Natural killer cell (primary cell): ENCODE measurements around the gene ZNF3. TPM values are rescaled to one million over a fixed set of nuclear protein-coding genes. Genes with fewer than 3 reads are reported as not detected.

Source experiments
- ATAC-seq, 3 donors: fragments of 150-1000 bp in 2 of 3; fragments of 200-7000 bp in 1 of 3; cut with Tn5 transposase; 1 replicate in 1 of 3; 2 replicates in 2 of 3; pipeline ENCODE4 v1.10.0; 2021; ENCODE audit warnings: mild to moderate bottlenecking in 2 of 3, moderate library complexity in 2 of 3
- DNase-seq, 2 donors: peaks; one replicate each; pipeline versions ENCODE4 v3.0.0 to v3.0.0-alpha.2; 2013 to 2021; ENCODE audit warnings: mixed read lengths in 1 of 2
- H3K27ac ChIP-seq: one replicate; pipeline ENCODE4 v1.5.1; 2013; ENCODE audit warnings: mild to moderate bottlenecking, low read length
- H3K27me3 ChIP-seq: one replicate; pipeline ENCODE4 v1.6.1; 2013; ENCODE audit warnings: low read length; ENCODE audit not compliant: control insufficient read depth, insufficient read depth
- H3K36me3 ChIP-seq: one replicate; pipeline ENCODE4 v1.6.1; 2013; ENCODE audit warnings: low read length; ENCODE audit not compliant: control insufficient read depth, insufficient read depth
- H3K4me1 ChIP-seq: one replicate; pipeline ENCODE4 v1.6.1; 2013; ENCODE audit warnings: low read length; ENCODE audit not compliant: control insufficient read depth, insufficient read depth
- H3K4me3 ChIP-seq: one replicate; pipeline ENCODE4 v1.5.1; 2013; ENCODE audit warnings: low read length
- H3K9me3 ChIP-seq: one replicate; pipeline ENCODE4 v1.6.1; 2013; ENCODE audit warnings: low read length; ENCODE audit not compliant: control insufficient read depth, insufficient read depth
- H3K27ac Mint-ChIP-seq, 2 donors: one replicate each; pipeline ENCODE4 v1.8.0; 2022; ENCODE audit warnings: mild to moderate bottlenecking in 2 of 2, mixed read lengths in 2 of 2, moderate library complexity in 1 of 2
- H3K27me3 Mint-ChIP-seq, 2 donors: one replicate each; pipeline ENCODE4 v1.8.0; 2022; ENCODE audit warnings: low read depth in 2 of 2, mixed read lengths in 2 of 2
- H3K36me3 Mint-ChIP-seq: one replicate; pipeline ENCODE4 v1.8.0; 2022; ENCODE audit warnings: mixed read lengths
- H3K4me1 Mint-ChIP-seq, 2 donors: one replicate each; pipeline ENCODE4 v1.8.0; 2022; ENCODE audit warnings: mixed read lengths in 2 of 2
- H3K4me3 Mint-ChIP-seq: one replicate; pipeline ENCODE4 v1.8.0; 2022; ENCODE audit warnings: mild to moderate bottlenecking, moderate library complexity, mixed read lengths
- H3K9me3 Mint-ChIP-seq, 2 donors: one replicate each; pipeline ENCODE4 v1.8.0; 2022; ENCODE audit warnings: mixed read lengths in 2 of 2
- CTCF ChIP-seq: fragments of 200-600 bp; IDR thresholded peaks from one replicate; pipeline ENCODE4 v1.8.0; 2022; ENCODE audit warnings: antibody characterized with exemption
- WGBS: methylation state at CpG from one replicate; pipeline ENCODE4 v1.1.7; 2013; ENCODE audit warnings: missing lambda C conversion rate; ENCODE audit not compliant: insufficient coverage; 5-methylcytosine and 5-hydroxymethylcytosine counted together
- intact Hi-C: fragments of 100-400 bp; cut with micrococcal nuclease; formaldehyde crosslinking; loops from one replicate; pipeline ENCODE4 v1.14.2; 2022
- total RNA-seq, 4 donors: library from RNA; stranded (reverse); fragments of 120-200 nt in 1 of 4; gene quantifications; one replicate each; pipeline versions ENCODE4 v1.2.3 to v1.2.4, GENCODE V29; 2013 to 2022

The ZNF3 gene
- total RNA-seq, 3 donors from 2014 or later (not counting 1 experiment from before 2014, with no cell fraction given) = 37.8 to 51.6 (median 49.0) TPM

GRCh38 chr7:100085515-100085914 lies 4.0 kb upstream of the ZNF3 start:
- no peaks in the 10 kb centered on the region for H3K27me3 Mint-ChIP-seq
- H3K9me3 Mint-ChIP-seq = no peaks in the 10 kb centered on the region
- Histone ChIP-seq H3K4me1 (peaks cover 32% of the 10 kb centered on the region), H3K4me3 (no peak overlapping the region), H3K27ac (no peak overlapping the region), H3K36me3 (no peaks in the 10 kb centered on the region), H3K9me3 (no peaks in the 10 kb centered on the region), H3K27me3 (no peaks in the 10 kb centered on the region)
- 86% methylated on average over 3 of the region's 3 CpGs for WGBS
- peaks cover 24 to 40% of the 10 kb centered on the region in 2 donors for H3K4me1 Mint-ChIP-seq
- H3K4me3 Mint-ChIP-seq = no peak overlapping the region
- ATAC-seq = no peak
- H3K27ac Mint-ChIP-seq = no peak overlapping the region
- TF ChIP-seq CTCF = no peak
- DNase-seq = no peak
- intact Hi-C loops = no loop called here
- H3K36me3 Mint-ChIP-seq = no peaks in the 10 kb centered on the region

DNA sequence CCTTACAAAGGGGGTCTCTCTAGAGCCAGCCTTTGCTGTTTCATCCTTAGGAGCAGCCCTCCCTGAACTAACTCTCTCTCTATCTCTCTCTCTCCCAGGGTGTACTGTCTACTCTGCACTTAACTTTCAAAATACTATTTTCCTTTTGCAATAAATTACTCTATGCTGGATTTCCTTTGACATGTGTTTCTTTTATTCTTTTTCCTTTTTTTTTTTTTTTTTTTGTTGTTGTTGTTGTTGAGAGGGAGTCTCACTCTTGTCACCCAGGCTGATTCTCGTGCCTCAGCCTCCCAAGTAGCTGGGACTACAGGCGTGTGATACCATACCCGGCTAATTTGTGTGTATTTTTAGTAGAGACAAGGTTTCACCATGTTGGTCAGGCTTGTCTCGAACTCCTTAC lies 1.5 kb upstream of the ZNF3 start:
- DNase-seq (no peak), ATAC-seq (peak in 1 of 3 donors; percentile 4)
- Mint-ChIP-seq H3K4me3 (peak overlapping the region; percentile 90), H3K9me3 (no peaks in the 10 kb centered on the region), H3K36me3 (no peaks in the 10 kb centered on the region), H3K4me1 (peaks cover 20 to 34% of the 10 kb centered on the region in 2 donors), H3K27ac (peak overlapping the region; percentile 77 to 83), H3K27me3 (no peaks in the 10 kb centered on the region)
- Histone ChIP-seq H3K27me3 (no peaks in the 10 kb centered on the region), H3K9me3 (no peaks in the 10 kb centered on the region), H3K4me3 (no peak overlapping the region), H3K4me1 (peaks cover 26% of the 10 kb centered on the region), H3K27ac (peak overlapping the region; percentile 90), H3K36me3 (peaks cover 2% of the 10 kb centered on the region)
- TF ChIP-seq CTCF = no peak
- intact Hi-C loops = loop anchor here (1.0 to 5.0 kb wide), 3 partner anchors 17 to 36 kb away; partner anchors contain the start of genes CNPY4, TAF6 and ZSCAN21
- WGBS = 82% methylated on average over 3 of the region's 4 CpGs

DNA sequence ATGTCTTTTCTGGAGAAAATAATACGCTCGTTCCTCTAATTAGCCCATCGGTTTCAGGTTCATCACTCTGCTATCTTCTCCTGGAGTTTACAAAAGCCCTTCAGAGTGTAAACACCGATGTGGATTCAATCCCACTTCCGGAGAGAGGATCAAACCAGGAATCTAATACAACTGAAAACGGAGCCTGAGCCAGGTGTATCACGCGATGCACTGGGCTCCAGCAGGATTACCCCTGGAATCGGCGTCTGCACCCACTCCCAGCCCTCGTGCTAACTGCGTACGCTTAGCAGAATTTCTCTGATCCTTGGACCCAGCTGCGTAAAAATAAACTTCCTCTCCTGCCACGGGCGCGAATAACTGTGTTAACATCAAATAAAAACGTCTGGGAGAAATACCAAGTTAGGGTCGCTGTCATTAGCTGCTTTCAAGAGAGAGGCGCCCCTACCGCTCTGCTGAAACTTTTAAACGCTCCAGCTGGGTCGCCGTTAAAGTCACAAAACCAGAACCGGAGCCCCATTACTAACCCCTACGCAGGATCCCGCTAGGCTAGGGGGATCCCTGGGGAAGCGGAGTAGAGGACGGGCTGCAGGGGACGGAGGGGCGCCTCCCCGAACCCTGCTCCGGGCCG lies 502 bp downstream of the ZNF3 start:
- peak in 1 of 3 donors; percentile 1 for ATAC-seq
- no peaks in the 10 kb centered on the region for H3K27me3 Mint-ChIP-seq
- no peak for TF ChIP-seq CTCF

More for the DNA sequence above, 502 bp downstream of the ZNF3 start:
- Mint-ChIP-seq H3K4me1 (peaks cover 20 to 37% of the 10 kb centered on the region in 2 donors), H3K27ac (peak overlapping the region; percentile 77 to 83), H3K36me3 (no peaks in the 10 kb centered on the region), H3K9me3 (no peaks in the 10 kb centered on the region), H3K4me3 (peak overlapping the region; percentile 90)
- intact Hi-C loops = loop anchor here (1.0 to 5.0 kb wide), 5 partner anchors 34 to 140 kb away; partner anchors contain the start of genes CNPY4, TAF6 and ZSCAN21
- peaks cover 24% of the 10 kb centered on the region for H3K4me1 ChIP-seq
- H3K27ac ChIP-seq = peak overlapping the region; percentile 76
- no peaks in the 10 kb centered on the region for H3K9me3 ChIP-seq
- 1% methylated on average over 34 of the region's 34 CpGs for WGBS
- peaks cover 10% of the 10 kb centered on the region for H3K36me3 ChIP-seq
- H3K27me3 ChIP-seq = no peaks in the 10 kb centered on the region
- H3K4me3 ChIP-seq = peak overlapping the region; percentile 71
- no peak for DNase-seq
